Cardiac fibroblast (primary cell): ENCODE measurements around the gene CNPY3.

Experiments used
- DNase-seq, 2 donors: peaks; one replicate each; pipeline versions ENCODE4 v3.0.0 to v3.0.0-alpha.2; 2010; ENCODE audit warnings: low read depth in 2 of 2
- H3K4me3 ChIP-seq, 2 donors: replicated peaks in 1 of 2; 1 replicate in 1 of 2; 2 replicates in 1 of 2; pipeline ENCODE4 v1.5.1; 2011; ENCODE audit warnings: low read depth in 2 of 2, low read length in 2 of 2, mild to moderate bottlenecking in 2 of 2, moderate library complexity in 1 of 2
- TF ChIP-seq, protein P1 (sequence below): IDR thresholded peaks from one replicate; pipeline ENCODE4 v1.5.1; 2011; ENCODE audit warnings: low read depth, mild to moderate bottlenecking, low read length, inconsistent platforms

CNPY3 gene

DNA sequence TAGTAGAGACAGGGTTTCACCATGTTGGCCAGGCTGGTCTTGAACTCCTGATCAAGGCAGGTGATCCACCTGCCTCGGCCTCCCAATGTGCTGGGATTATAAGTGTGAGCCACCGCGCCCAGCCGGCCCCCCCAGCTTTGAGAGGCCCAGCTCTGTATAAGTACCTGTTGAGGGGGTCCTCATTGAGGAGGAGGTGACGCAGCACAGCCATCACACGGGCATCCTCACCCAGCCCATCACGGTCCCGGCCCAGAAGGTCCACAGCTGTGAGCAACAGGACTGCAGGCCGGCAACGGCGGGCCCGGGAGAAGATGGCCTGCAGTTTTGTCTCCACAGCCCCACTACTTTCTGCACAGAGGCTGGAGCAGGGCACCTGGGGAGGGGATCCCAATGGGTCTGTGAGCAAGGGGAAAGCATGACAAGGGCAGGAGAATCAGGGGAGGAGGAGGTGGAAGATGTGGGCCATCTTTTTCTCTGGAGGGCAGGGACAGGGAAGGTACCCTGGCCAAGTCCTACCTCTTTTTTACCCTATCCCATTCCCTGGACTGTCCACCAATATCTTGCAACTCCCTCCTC, 38.9 kb downstream of the CNPY3 start:
- DNase-seq = no peak
- H3K4me3 ChIP-seq = no peak overlapping the region
- TF ChIP-seq, protein P1, sequence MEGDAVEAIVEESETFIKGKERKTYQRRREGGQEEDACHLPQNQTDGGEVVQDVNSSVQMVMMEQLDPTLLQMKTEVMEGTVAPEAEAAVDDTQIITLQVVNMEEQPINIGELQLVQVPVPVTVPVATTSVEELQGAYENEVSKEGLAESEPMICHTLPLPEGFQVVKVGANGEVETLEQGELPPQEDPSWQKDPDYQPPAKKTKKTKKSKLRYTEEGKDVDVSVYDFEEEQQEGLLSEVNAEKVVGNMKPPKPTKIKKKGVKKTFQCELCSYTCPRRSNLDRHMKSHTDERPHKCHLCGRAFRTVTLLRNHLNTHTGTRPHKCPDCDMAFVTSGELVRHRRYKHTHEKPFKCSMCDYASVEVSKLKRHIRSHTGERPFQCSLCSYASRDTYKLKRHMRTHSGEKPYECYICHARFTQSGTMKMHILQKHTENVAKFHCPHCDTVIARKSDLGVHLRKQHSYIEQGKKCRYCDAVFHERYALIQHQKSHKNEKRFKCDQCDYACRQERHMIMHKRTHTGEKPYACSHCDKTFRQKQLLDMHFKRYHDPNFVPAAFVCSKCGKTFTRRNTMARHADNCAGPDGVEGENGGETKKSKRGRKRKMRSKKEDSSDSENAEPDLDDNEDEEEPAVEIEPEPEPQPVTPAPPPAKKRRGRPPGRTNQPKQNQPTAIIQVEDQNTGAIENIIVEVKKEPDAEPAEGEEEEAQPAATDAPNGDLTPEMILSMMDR = no peak

DNA sequence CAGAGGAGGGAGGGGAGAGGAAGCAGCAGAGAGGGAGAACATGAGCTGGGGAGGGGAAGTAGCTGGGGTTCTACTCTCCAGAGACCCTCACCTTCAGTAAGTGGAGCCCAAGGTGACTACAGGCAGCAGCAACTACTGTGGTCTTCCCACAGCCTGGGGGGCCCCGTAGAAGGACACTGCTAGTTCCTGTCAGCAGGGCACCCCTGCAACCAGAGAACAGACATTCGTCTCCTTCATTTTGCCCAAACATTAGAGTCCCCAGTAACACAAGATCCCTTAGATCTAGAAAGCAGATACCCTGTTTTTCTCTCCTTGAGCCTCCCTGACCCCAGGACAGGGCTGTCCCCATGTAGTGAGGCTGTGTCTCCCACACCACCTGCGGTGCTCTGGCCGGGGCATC, 39.5 kb downstream of the CNPY3 start:
- DNase-seq = no peak
- TF ChIP-seq, protein P1 = no peak
- H3K4me3 ChIP-seq = no peak overlapping the region

DNA sequence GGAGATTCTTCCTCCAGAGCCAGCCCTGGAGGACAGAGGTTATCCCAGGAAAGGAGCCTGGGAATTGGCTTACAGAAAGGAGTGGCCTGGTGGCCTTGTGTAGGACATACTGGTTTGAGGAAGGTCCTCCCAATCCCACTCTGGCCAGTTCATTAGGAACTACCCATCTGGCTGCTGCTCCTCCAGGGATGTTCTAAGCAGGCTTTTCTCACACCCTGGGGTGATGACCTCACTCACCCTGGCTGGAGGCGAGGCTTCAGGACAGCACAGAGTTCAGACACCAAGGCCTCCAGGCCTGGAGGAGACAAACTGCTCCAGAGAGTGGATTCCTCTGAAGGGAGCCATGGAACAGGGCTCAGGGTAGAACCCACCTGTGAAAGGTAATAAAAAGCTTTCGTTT, 40.2 kb downstream of the CNPY3 start:
- no peak overlapping the region for H3K4me3 ChIP-seq
- no peak for DNase-seq
- TF ChIP-seq, protein P1 = no peak

DNA sequence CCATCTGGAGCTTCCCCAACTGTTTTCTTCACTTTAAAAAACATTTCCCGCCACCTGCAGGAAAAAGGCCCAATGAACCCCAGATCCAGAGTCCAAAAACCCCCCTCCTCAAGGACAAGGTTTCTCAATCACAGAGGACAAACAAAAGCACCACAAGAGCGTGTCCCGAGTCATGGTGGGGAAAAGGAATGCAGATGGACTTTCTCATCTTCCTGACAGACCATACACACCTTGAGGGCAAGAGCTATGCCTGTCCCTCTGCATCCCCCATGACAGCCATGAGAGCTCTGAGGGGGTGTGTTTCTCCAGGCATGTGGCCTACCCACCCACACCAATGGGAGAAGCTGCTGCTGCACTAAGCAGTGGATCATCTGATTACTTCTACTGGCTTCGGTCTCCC, 40.7 kb downstream of the CNPY3 start:
- TF ChIP-seq, protein P1 = no peak
- no peak for DNase-seq
- H3K4me3 ChIP-seq = no peak overlapping the region

DNA sequence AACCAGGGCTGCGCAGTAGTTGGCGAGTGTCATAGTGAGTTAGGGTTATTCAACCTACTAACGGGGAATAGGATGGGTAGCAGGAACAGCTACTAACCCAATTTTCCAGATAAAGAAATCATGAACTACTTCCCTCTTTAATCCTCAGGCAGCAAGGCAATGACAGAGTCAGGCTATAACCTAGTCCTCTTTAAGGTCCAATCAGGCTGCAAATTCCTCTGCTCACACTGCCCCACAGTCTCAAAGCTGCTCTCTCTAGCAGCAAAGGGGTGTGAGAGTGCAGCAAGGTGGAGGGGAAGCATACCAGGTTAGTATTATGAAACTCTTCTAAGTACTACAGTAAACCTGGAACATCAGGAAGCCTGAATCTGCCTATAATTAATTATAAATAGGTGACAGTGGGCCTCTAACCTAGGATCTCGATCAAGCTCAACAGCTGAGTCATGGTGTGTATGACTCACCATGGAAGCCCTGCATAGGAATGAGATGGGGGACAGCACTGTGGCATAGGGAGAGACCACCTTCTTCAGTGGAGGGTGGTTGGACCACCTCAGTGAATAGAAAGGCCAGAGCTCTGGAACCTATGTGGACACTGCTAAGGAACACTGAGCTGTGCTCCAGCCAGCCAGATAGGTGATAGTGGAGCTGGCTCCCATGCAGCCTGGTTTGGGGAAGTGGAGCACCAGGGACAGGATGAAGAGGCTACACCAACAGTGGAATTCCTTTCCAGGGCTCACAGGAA, 41.8 kb downstream of the CNPY3 start:
- no peak overlapping the region for H3K4me3 ChIP-seq
- TF ChIP-seq, protein P1 = no peak
- DNase-seq = peak in 1 of 2 donors; percentile 29

DNA sequence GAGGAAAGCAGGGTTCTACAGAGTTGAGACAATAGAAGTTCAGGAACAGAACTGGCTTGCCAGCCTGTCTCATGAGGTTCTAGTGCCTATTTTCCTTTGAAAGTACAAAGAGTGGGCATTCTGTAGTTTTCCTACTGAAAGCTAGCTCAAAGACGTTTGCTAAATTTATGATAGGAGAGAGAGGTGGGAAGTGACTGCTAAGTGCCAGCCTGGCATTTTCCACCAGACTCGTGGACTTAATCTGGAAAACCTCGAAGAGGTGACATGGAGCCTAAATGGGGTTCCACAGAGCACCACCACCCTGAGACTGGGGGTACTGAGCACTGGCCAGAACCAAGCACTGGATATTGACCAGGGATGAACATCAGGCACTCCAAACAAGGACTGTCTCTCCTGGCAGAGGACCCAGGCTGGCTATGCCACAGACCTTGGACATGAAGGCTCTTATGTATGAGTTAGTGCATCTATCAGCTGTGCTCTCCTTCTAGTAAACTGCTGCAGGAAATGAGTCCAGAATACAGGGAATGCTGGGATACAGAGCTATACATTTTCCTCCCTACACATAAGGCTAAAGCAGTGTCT, 42.6 kb downstream of the CNPY3 start:
- no peak overlapping the region for H3K4me3 ChIP-seq
- no peak for DNase-seq
- TF ChIP-seq, protein P1 = no peak
